Esophagus squamous epithelium (tissue), 5 donors: ENCODE measurements around the gene KRT2. TPM values are rescaled to one million over a fixed set of nuclear protein-coding genes. Genes with fewer than 3 reads are reported as not detected.

Source experiments
- DNase-seq: peaks from one replicate; lab custom pipeline; 2025; lab: John Stamatoyannopoulos, UW
- H3K27ac ChIP-seq, 4 donors: fragments of 200-600 bp; sonication (generic); one replicate each; pipeline ENCODE4 v1.5.1; 2016 to 2019; ENCODE audit warnings: mild to moderate bottlenecking in 1 of 4
- H3K27me3 ChIP-seq, 4 donors: fragments of 200-600 bp; sonication (generic); 1 replicate in 3 of 4; 2 replicates in 1 of 4; pipeline versions ENCODE4 v1.5.1 to v1.6.0; 2017 to 2021; ENCODE audit warnings: antibody characterized with exemption in 1 of 4
- H3K36me3 ChIP-seq, 3 donors: fragments of 200-600 bp; sonication (generic); one replicate each; pipeline ENCODE4 v1.5.1; 2016 to 2019
- H3K4me1 ChIP-seq, 3 donors: fragments of 200-600 bp; sonication (generic); one replicate each; pipeline ENCODE4 v1.5.1; 2017 to 2019
- H3K4me3 ChIP-seq, 4 donors: fragments of 200-600 bp; sonication (generic); 1 replicate in 3 of 4; 2 replicates in 1 of 4; pipeline ENCODE4 v1.5.1; 2016 to 2019; ENCODE audit warnings: mild to moderate bottlenecking in 2 of 4, moderate library complexity in 1 of 4
- H3K9me3 ChIP-seq, 3 donors: fragments of 200-600 bp; sonication (generic); one replicate each; pipeline ENCODE4 v1.5.1; 2016 to 2019
- POLR2A ChIP-seq, 4 donors: fragments of 450-650 bp; IDR thresholded peaks; one replicate each; pipeline ENCODE4 v1.6.1; 2017; ENCODE audit warnings: antibody characterized with exemption in 4 of 4, mild to moderate bottlenecking in 4 of 4, moderate library complexity in 3 of 4
- WGBS, 2 donors: methylation state at CpG; one replicate each; pipeline ENCODE4 v1.1.5; 2018; 5-methylcytosine and 5-hydroxymethylcytosine counted together
- intact Hi-C: fragments of 100-400 bp; cut with DNase I; formaldehyde crosslinking; loops from one replicate; pipeline ENCODE4 v1.15.0; 2022
- total RNA-seq, 4 donors: library from RNA; depleted of rRNA; stranded (reverse); fragments of >200 nt; gene quantifications; one replicate each; pipeline ENCODE4 v1.1.0, GENCODE V29; 2016
- TF ChIP-seq, protein P1 (sequence below), 6 experiments: fragments of 450-650 bp in 4 of 6; fragments of 200-600 bp in 2 of 6; sonication (generic) in 2 of 6; IDR thresholded peaks; one replicate each; pipeline ENCODE4 v1.5.1; 2016 to 2019; ENCODE audit warnings: antibody characterized with exemption in 6 of 6, mild to moderate bottlenecking in 4 of 6, moderate library complexity in 4 of 6
- donor health status: DM: yes; HTN: yes; CAD: no.

KRT2 gene
- total RNA-seq, 4 donors from 2014 or later: 0.95 to 0.99 TPM; not detected in 2

- no peak for DNase-seq
- H3K36me3 ChIP-seq: no peaks in the 10 kb centered on the region
- 86% methylated on average over 10 of the region's 10 CpGs for WGBS, 2 donors
- H3K4me1 ChIP-seq: peaks cover 0 to 8% (median 0%) of the 10 kb centered on the region in 3 donors
- TF ChIP-seq, protein P1, sequence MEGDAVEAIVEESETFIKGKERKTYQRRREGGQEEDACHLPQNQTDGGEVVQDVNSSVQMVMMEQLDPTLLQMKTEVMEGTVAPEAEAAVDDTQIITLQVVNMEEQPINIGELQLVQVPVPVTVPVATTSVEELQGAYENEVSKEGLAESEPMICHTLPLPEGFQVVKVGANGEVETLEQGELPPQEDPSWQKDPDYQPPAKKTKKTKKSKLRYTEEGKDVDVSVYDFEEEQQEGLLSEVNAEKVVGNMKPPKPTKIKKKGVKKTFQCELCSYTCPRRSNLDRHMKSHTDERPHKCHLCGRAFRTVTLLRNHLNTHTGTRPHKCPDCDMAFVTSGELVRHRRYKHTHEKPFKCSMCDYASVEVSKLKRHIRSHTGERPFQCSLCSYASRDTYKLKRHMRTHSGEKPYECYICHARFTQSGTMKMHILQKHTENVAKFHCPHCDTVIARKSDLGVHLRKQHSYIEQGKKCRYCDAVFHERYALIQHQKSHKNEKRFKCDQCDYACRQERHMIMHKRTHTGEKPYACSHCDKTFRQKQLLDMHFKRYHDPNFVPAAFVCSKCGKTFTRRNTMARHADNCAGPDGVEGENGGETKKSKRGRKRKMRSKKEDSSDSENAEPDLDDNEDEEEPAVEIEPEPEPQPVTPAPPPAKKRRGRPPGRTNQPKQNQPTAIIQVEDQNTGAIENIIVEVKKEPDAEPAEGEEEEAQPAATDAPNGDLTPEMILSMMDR (IDR thresholded peaks at IDR 0.05): no peak
- no peak for TF ChIP-seq POLR2A (IDR thresholded peaks at IDR 0.05)
- H3K4me3 ChIP-seq: no peak overlapping the region
- peaks cover 0 to 30% (median 0%) of the 10 kb centered on the region in 4 donors for H3K27me3 ChIP-seq
- intact Hi-C loops: no loop called here
- no peaks in the 10 kb centered on the region for H3K9me3 ChIP-seq
- H3K27ac ChIP-seq: no peak overlapping the region
Observed at GRCh38 chr12:52616680-52617402, 35.2 kb downstream of the KRT2 start.

- no peak for TF ChIP-seq POLR2A (IDR thresholded peaks at IDR 0.05)
- TF ChIP-seq, protein P1 (IDR thresholded peaks at IDR 0.05): no peak
- Histone ChIP-seq H3K4me3 (no peak overlapping the region), H3K9me3 (no peaks in the 10 kb centered on the region), H3K27ac (no peak overlapping the region), H3K4me1 (peaks cover 0 to 8% (median 0%) of the 10 kb centered on the region in 3 donors), H3K27me3 (peaks cover 0 to 38% (median 0%) of the 10 kb centered on the region in 4 donors), H3K36me3 (no peaks in the 10 kb centered on the region)
- WGBS, 2 donors: 95 to 100% methylated on average over 1 to 4 of the region's 9 CpGs
- intact Hi-C loops: no loop called here
- DNase-seq: no peak
Observed at GRCh38 chr12:52615912-52616311, 36.1 kb downstream of the KRT2 start.

- peaks cover 0 to 44% (median 0%) of the 10 kb centered on the region in 4 donors for H3K27me3 ChIP-seq
- intact Hi-C loops: no loop called here
- 71 to 75% methylated on average over 3 of the region's 6 CpGs for WGBS, 2 donors
- TF ChIP-seq POLR2A (IDR thresholded peaks at IDR 0.05): no peak
- TF ChIP-seq, protein P1 (IDR thresholded peaks at IDR 0.05): no peak
- no peak overlapping the region for H3K27ac ChIP-seq
- H3K4me3 ChIP-seq: no peak overlapping the region
- no peaks in the 10 kb centered on the region for H3K9me3 ChIP-seq
- no peaks in the 10 kb centered on the region for H3K36me3 ChIP-seq
- DNase-seq: no peak
- peaks cover 0 to 8% (median 0%) of the 10 kb centered on the region in 3 donors for H3K4me1 ChIP-seq
Observed at GRCh38 chr12:52615208-52615868, 36.7 kb downstream of the KRT2 start.

DNA sequence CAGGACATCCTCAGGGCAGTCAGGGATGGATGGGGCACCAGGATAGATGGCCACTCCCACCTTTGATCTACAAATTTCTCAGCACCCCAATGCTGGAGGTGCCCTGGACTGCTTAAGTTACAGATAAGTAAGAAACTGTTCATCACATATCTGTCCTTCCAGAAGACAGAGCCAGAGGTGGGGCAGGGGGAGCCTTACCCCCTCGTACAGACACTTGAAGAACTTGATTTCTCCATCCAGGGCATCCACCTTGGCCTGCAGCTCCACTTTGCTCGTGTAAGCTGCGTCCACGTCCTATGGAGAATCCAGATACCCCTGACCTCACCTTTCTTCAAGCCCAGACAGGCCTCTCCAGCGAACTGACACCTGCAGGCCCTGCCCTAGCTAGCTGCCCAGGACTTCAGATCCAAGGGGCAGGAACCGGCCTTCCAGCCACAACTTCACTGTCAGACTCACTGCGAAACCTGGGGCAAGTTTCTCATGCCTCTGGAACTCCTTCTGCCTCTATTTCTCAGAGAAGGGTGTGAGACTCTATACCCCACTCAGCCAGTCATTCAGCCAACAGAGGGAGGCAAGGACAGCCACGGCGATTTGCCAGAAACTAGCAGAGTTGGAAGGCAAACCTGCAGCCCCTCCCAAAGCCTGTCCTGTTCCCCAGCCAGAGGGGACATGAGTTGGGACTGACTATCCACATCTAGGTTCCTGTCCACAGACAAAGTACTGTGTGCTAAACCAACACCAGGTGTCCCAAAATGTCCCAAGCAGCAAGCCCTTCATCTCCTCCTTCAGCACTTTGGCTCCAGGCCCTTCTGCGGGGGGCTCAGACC, 37.4 kb downstream of the KRT2 start:
- Histone ChIP-seq H3K27me3 (peaks cover 0 to 49% (median 0%) of the 10 kb centered on the region in 4 donors), H3K27ac (no peak overlapping the region), H3K9me3 (no peaks in the 10 kb centered on the region), H3K4me1 (peaks cover 0 to 8% (median 0%) of the 10 kb centered on the region in 3 donors), H3K36me3 (no peaks in the 10 kb centered on the region), H3K4me3 (no peak overlapping the region)
- TF ChIP-seq POLR2A (IDR thresholded peaks at IDR 0.05): no peak
- TF ChIP-seq, protein P1 (IDR thresholded peaks at IDR 0.05): no peak
- 70 to 93% methylated on average over 3 to 6 of the region's 10 CpGs for WGBS, 2 donors
- intact Hi-C loops: no loop called here
- DNase-seq: no peak
